GM12801 (cell line): ENCODE results near the gene SMIM17.

Experiments
- TF ChIP-seq, protein P1 (sequence below): IDR thresholded peaks from one replicate; pipeline ENCODE4 v1.5.1; 2011; ENCODE audit warnings: control low read depth; ENCODE audit not compliant: insufficient read length; ENCODE audit errors: extremely low read depth

The SMIM17 gene

GRCh38 chr19:56622374-56622773, 20.6 kb upstream of the SMIM17 start:
- TF ChIP-seq, protein P1, sequence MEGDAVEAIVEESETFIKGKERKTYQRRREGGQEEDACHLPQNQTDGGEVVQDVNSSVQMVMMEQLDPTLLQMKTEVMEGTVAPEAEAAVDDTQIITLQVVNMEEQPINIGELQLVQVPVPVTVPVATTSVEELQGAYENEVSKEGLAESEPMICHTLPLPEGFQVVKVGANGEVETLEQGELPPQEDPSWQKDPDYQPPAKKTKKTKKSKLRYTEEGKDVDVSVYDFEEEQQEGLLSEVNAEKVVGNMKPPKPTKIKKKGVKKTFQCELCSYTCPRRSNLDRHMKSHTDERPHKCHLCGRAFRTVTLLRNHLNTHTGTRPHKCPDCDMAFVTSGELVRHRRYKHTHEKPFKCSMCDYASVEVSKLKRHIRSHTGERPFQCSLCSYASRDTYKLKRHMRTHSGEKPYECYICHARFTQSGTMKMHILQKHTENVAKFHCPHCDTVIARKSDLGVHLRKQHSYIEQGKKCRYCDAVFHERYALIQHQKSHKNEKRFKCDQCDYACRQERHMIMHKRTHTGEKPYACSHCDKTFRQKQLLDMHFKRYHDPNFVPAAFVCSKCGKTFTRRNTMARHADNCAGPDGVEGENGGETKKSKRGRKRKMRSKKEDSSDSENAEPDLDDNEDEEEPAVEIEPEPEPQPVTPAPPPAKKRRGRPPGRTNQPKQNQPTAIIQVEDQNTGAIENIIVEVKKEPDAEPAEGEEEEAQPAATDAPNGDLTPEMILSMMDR, result no peak

DNA sequence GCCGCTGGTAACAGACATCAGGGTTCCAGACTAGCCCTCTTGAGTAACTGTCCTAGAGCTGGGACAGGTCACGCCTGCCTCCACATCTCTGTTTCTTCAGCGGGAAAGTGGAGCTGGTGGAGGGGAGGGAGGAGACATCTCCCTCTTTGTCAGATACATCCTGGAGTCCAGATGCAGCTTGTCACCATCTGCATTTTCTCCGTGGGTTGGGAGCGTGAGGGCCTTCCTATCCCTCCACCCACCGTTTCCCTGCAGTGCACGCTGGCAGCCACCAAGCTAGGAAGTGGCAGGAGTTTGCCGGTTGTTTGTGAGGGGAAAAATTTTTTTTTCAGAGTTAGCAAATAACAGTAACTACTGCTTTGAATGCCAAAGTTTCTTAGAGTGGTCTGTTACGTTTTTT, 20.0 kb upstream of the SMIM17 start:
- TF ChIP-seq, protein P1, result no peak

GRCh38 chr19:56625708-56626107, 17.3 kb upstream of the SMIM17 start:
- TF ChIP-seq, protein P1, result no peak

DNA sequence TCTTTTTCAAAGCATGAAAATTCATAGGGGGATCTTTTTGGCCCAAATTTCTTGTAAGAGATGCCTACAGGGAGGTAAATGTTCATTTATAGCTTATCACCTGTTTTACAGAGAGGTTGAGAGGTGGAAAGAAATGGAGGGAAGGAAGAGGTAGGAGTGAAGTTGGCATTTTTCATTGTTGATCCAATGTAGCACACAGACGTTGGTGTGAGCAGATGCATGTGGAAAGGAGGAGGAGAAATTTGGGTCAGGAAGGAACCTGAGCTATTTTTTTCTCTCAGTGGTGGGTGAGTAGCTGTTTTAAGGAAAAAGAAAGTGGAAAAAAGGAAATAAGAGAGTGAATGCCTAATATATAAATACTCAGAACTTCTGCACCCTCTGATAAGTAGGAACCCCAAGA, 9.9 kb upstream of the SMIM17 start:
- TF ChIP-seq, protein P1, result no peak

DNA sequence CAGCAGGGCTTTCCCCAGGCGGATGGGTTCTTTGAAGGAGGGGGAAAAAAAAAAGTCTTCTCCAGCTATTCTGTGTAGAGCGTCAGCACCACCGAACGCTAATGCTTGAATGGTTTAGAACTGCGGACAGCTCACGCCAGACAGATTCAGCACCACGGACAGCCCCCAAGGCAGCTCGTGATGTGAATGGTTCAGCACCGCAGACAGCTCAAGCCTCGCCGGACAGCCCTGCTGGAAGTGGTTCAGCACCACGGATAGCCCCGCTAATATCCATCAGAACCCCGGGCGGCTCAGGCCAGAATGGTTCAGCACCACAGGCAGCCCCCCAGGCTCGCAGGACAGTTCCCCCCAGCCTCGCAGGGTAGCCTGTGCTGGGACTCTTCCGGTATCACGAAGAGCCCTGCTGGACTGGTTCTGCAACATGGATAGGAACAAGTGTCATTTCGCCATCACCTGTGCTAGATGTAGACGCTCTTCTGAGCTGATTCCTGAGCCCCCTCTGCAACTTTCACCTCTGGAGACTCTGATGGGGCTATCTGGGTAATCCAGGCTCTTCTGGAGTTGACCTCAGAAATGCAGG, 4.9 kb upstream of the SMIM17 start:
- TF ChIP-seq, protein P1, result no peak

DNA sequence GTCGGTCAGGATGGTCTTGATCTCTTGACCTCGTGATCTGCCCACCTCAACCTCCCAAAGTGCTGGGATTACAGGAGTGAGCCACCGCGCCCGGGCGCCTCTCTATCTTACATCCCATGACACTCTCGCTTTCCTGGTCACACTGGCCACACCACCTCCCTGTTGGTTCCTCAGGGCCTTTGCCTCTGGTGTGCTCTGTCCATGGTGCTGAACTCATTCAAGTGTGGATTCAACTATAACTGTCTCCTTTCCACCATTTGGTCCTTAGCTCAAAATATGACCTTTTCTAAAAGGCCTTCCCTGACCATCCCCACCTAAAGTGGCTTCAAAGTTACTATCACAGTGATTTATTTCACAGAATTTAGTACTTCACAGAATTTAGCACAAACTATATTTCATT, 3.7 kb upstream of the SMIM17 start:
- TF ChIP-seq, protein P1, result no peak

DNA sequence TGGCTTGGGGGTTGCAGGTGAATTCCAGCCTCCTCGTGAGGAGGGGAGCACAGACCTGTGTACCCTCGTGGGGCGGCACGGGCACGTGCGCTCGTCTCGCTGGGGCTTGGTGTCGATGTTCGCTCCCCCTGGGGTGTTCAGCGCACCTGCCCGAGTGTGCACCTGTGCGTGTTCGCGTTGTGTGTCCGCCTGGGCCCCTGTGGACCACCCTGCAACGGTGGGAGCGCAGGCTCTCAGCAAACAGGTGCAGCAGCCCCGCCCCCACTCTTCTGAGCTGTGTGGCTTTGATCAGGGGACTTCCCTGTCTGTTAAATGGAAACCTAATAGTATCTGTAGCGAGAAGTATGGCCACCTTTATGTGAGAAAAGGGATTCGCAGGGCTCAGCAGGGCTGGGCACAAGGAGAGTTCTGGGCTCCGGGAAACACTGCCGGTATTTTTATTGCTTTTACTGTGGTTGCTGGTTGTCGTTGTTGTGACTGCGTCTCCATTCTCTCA, 549 bp downstream of the SMIM17 start:
- TF ChIP-seq, protein P1, result no peak
